Amygdala (tissue), 56 donors: ENCODE results near the gene NTNG1.

Source experiments
- DNase-seq, 56 donors: peaks; one replicate each; lab custom pipeline; 2025; lab: John Stamatoyannopoulos, UW

The NTNG1 gene

GRCh38 chr1:107442551-107442950 lies 301.7 kb downstream of the NTNG1 start:
- no peak for DNase-seq

- no peak for DNase-seq
These were observed 302.2 kb downstream of the NTNG1 start for GRCh38 chr1:107443027-107443426.

- DNase-seq: no peak
These were observed 303.0 kb downstream of the NTNG1 start for GRCh38 chr1:107443860-107444259.

- DNase-seq: no peak
These were observed 303.5 kb downstream of the NTNG1 start for GRCh38 chr1:107444302-107444701.

- DNase-seq: no peak
These were observed 308.5 kb downstream of the NTNG1 start for GRCh38 chr1:107449326-107449725.

GRCh38 chr1:107450899-107451664 lies 310.2 kb downstream of the NTNG1 start:
- no peak for DNase-seq

GRCh38 chr1:107451715-107452114 lies 310.9 kb downstream of the NTNG1 start:
- DNase-seq: no peak

- DNase-seq: no peak
These were observed 314.0 kb downstream of the NTNG1 start for GRCh38 chr1:107454791-107455190.

GRCh38 chr1:107457989-107458388 lies 317.1 kb downstream of the NTNG1 start:
- no peak for DNase-seq

- no peak for DNase-seq
These were observed 318.5 kb downstream of the NTNG1 start for GRCh38 chr1:107459204-107459904.

GRCh38 chr1:107460035-107460434 lies 319.2 kb downstream of the NTNG1 start:
- no peak for DNase-seq

- no peak for DNase-seq
These were observed 324.0 kb downstream of the NTNG1 start for GRCh38 chr1:107464827-107465226.

GRCh38 chr1:107467286-107467685 lies 326.4 kb downstream of the NTNG1 start:
- no peak for DNase-seq

GRCh38 chr1:107467811-107468210 lies 327.0 kb downstream of the NTNG1 start:
- no peak for DNase-seq

- no peak for DNase-seq
These were observed 332.2 kb downstream of the NTNG1 start for GRCh38 chr1:107473065-107473464.

- DNase-seq: no peak
These were observed 334.2 kb downstream of the NTNG1 start for GRCh38 chr1:107474877-107475612.

GRCh38 chr1:107477233-107477632 lies 336.4 kb downstream of the NTNG1 start:
- no peak for DNase-seq

GRCh38 chr1:107479865-107480350 lies 339.1 kb downstream of the NTNG1 start:
- DNase-seq: peak in 1 of 56 donors; percentile 4

- DNase-seq: peak in 32 of 56 donors; percentile 2 to 58 (median 18)
These were observed 339.9 kb downstream of the NTNG1 start for GRCh38 chr1:107480548-107481415.

GRCh38 chr1:107481756-107482384 lies 341.0 kb downstream of the NTNG1 start:
- DNase-seq: no peak
